Activated CD8-positive, alpha-beta memory T cell treated with anti-CD3 and anti-CD28 coated beads for 1 hour (primary cell): ENCODE data around the gene CDC23.
"Not testable (repeated sequence)": the region's sequence is repeated elsewhere in the genome, so short reads cannot be mapped to it uniquely, and the experiment has no call there.

Experiments
- DNase-seq, 2 donors: peaks; one replicate each; pipeline ENCODE4 v3.0.0-alpha.2; 2020; ENCODE audit warnings: low read depth in 1 of 2; ENCODE audit errors: extremely low read depth in 1 of 2

The CDC23 gene

GRCh38 chr5:138143578-138143977 is 69.5 kb downstream of the CDC23 start:
- not testable (repeated sequence) for DNase-seq

DNA sequence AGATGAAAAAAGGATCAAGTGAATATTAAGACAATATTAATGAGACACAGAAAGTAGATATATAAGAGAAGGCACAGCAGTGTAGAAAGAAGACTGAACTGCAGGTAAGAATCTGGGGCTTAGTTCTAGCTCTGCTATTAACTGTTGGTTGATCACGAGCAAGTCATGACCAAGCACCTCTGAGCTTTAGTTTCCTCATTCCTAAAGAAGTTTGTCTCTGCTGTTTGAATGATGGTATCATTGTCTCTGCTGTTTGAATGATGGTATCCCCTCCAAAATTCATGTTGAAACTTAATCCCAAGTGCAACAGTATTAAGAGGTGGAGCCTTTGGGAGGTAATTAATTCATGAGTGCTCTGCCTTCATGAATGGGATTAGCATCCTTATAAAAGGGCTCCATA is 71.4 kb downstream of the CDC23 start:
- DNase-seq = no peak

- DNase-seq = no peak
Measured at GRCh38 chr5:138140268-138140667, 72.9 kb downstream of the CDC23 start.

DNA sequence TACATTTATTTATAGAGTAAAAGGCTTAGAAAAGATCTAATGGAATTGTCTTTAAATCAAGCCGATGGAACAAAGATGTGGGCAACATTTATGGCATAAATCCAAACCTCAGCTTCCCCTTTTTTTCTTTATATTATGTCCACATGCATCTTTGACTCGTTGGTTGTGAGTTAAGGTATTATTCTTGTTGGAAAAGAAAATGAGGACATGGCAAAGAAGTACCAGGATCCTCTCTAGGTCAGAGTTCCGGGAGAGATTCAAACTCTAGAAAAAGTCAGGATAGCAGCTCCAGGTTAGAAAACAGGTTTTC is 73.4 kb downstream of the CDC23 start:
- no peak for DNase-seq

- no peak for DNase-seq
Measured at GRCh38 chr5:138138949-138139780, 74.0 kb downstream of the CDC23 start, which contains the start of gene NME5. TSS of gene NME5 (minus strand) at chr5:138139428. CDS start at chr5:138138780, 648 bp downstream.
